Measurements from ENCODE around the gene BICD2. TPM values are rescaled to one million over a fixed set of nuclear protein-coding genes. Genes with fewer than 3 reads are reported as not detected.

Gene BICD2
- total and polyA plus RNA-seq, 9 of the 15 experiments (the other 6 are each of a cell fraction or from before 2014, with no cell fraction given) = 3.6 to 23.4 (median 11.8) TPM

- ATAC-seq = no peak
- Histone ChIP-seq H3K9me3 (replicated peaks; ENCODE audit: control insufficient read depth, insufficient read depth, low read depth, low read length) (no peaks in the 10 kb centered on the region), H3K27ac (ENCODE audit: extremely low read depth, low read depth, low read length) (no peak overlapping the region), H4K20me1 (replicated peaks; ENCODE audit: control insufficient read depth, insufficient read depth, low read length) (peaks cover 52% of the 10 kb centered on the region), H3K4me1 (replicated peaks in 1 of 2; ENCODE audit: control insufficient read depth in 2 of 2, insufficient read depth in 2 of 2, low read length in 2 of 2) (peaks cover 11 to 12% of the 10 kb centered on the region in 2 experiments), H3K9me1 (ENCODE audit: control insufficient read depth, insufficient read depth, low read length) (peaks cover 8% of the 10 kb centered on the region), H3K27me3 (ENCODE audit: control insufficient read depth in 2 of 2, insufficient read depth in 2 of 2, low read length in 2 of 2) (no peaks in the 10 kb centered on the region), H3K4me2 (ENCODE audit: insufficient read depth, low read length) (no peak overlapping the region), H3K9ac (ENCODE audit: insufficient read depth in 1 of 2, low read depth in 2 of 2, low read length in 2 of 2) (no peak overlapping the region; a peak in 1 of 4 replicates), H3K36me3 (ENCODE audit: control insufficient read depth, insufficient read depth, low read length) (no peaks in the 10 kb centered on the region; the same call in 2 of the 3 replicates), H3K79me2 (ENCODE audit: control insufficient read depth, insufficient read depth, low read length) (peaks cover 93% of the 10 kb centered on the region), H2AFZ (ENCODE audit: low read depth, low read length) (no peak overlapping the region), H3K4me3 (no peak overlapping the region)
- POLR2A ChIA-PET = no interaction called here
- no peak for DNase-seq (ENCODE audit: extremely low read depth in 1 of 4, low spot score in 3 of 4)
- FAIRE-seq = no peak
- no TSS peak for BruUV-seq (replicated peaks)
- intact Hi-C loops (cut with micrococcal nuclease) (no loop called here), in situ Hi-C loops (cut with MboI) (no loop called here)
- 61% methylated on average over 11 of the region's 11 CpGs for WGBS (ENCODE audit: insufficient coverage, low coverage, missing lambda C conversion rate)
- CTCF ChIA-PET (ENCODE audit: low intra/inter-chr PET ratio) = no interaction called here
- no peak for TF ChIP-seq ZNF518B (CRISPR knock-in tag; IDR thresholded peaks at IDR 0.05)
- no peak for TF ChIP-seq HOMEZ (CRISPR knock-in tag; IDR thresholded peaks at IDR 0.05)
- no peak for TF ChIP-seq CBX8 (IDR thresholded peaks at IDR 0.05; ENCODE audit: borderline replicate concordance, extremely low read depth, low read depth, low read length, poor library complexity, severe bottlenecking)
- no peak for TF ChIP-seq ZNF764 (CRISPR knock-in tag; IDR thresholded peaks at IDR 0.05; ENCODE audit: low read depth)
- no peak for TF ChIP-seq KDM5B (IDR thresholded peaks at IDR 0.05; ENCODE audit: insufficient replicate concordance, low read depth, low read length)
- TF ChIP-seq CXXC5 (CRISPR knock-in tag; IDR thresholded peaks at IDR 0.05) = no peak
- TF ChIP-seq MECOM (CRISPR knock-in tag; IDR thresholded peaks at IDR 0.05) = no peak
- TF ChIP-seq MAFK (IDR thresholded peaks at IDR 0.05; ENCODE audit: low read length) = no peak
- no peak for TF ChIP-seq ZNF609 (CRISPR knock-in tag; IDR thresholded peaks at IDR 0.05; ENCODE audit: borderline replicate concordance)
- no peak for TF ChIP-seq NONO (IDR thresholded peaks at IDR 0.05; ENCODE audit: low read depth in 2 of 2, low read length in 1 of 2)
- no peak for TF ChIP-seq TCFL5 (CRISPR knock-in tag; conservative IDR thresholded peaks at IDR 0.05)
Observed at GRCh38 chr9:92739346-92739970, 25.2 kb downstream of the BICD2 start.
